ENCODE results near the gene NR2E3. TPM values are rescaled to one million over a fixed set of nuclear protein-coding genes. Genes with fewer than 3 reads are reported as not detected.

Gene NR2E3
- total and polyA plus RNA-seq, 9 of the 15 experiments (the other 6 are each of a cell fraction or from before 2014, with no cell fraction given): not detected

DNA sequence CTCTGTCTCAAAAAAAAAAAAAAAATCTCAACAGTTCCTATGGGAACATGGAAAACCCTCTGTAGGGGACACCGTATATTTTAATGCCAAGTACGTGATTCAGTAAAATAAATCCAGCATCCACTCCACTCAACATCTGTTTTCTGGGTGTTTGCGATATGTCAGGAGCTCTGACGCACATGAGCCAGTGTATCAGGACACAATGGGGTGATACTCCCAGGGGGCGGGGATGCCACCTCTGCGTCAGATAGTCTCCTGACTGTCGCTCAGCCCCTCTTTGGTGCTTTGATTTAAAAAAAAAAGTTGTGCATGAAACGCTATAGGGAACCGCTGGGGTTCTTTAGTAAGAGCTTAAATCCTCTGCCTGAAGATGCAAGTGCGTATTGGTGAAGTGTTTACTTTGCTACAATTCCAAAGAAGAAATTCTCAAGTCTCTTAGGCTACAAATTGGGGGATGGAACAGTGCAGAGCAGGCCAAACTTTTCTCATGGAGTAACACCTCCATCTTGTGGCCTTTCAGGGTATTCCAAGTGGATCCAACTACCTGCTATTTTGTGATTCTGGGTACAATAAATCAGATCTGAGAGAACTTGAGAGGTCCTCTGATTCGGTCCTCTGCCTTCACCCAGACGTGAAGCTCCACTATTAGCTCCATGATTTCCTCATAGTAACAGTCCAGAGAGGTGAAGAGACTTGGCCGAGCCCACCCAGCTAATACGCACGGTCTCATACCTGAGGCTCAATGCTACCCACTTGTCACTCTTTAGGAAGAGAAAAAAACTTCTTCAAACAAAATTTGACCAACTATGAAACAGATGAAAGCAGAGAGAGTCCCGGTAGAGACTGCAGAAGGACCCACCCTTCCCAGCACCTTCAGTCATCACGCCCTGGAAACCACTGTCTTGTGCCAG, 9.3 kb upstream of the NR2E3 start:
- Histone ChIP-seq H3K27ac (ENCODE audit: extremely low read depth, low read depth, low read length) (no peak overlapping the region), H3K4me3 (no peak overlapping the region), H3K9me3 (replicated peaks; ENCODE audit: control insufficient read depth, insufficient read depth, low read depth, low read length) (no peaks in the 10 kb centered on the region), H4K20me1 (replicated peaks; ENCODE audit: control insufficient read depth, insufficient read depth, low read length) (no peaks in the 10 kb centered on the region), H3K27me3 (ENCODE audit: control insufficient read depth in 2 of 2, insufficient read depth in 2 of 2, low read length in 2 of 2) (peaks cover 3 to 25% of the 10 kb centered on the region in 2 experiments; a peak in 2 of 5 replicates), H3K36me3 (ENCODE audit: control insufficient read depth, insufficient read depth, low read length) (no peaks in the 10 kb centered on the region), H3K79me2 (ENCODE audit: control insufficient read depth, insufficient read depth, low read length) (no peaks in the 10 kb centered on the region), H2AFZ (ENCODE audit: low read depth, low read length) (no peak overlapping the region), H3K9me1 (ENCODE audit: control insufficient read depth, insufficient read depth, low read length) (no peaks in the 10 kb centered on the region), H3K4me1 (replicated peaks in 1 of 2; ENCODE audit: control insufficient read depth in 2 of 2, insufficient read depth in 2 of 2, low read length in 2 of 2) (peaks cover 0 to 8% of the 10 kb centered on the region in 2 experiments; a peak in 2 of 5 replicates), H3K9ac (ENCODE audit: insufficient read depth in 1 of 2, low read depth in 2 of 2, low read length in 2 of 2) (no peak overlapping the region), H3K4me2 (ENCODE audit: insufficient read depth, low read length) (no peak overlapping the region)
- in situ Hi-C loops (cut with MboI) (loop anchor here (5.0 kb wide), 1 partner anchor 54 kb away; no protein-coding TSS in a partner anchor), intact Hi-C loops (cut with micrococcal nuclease) (loop anchor here (2.0 to 10.0 kb wide), 3 partner anchors 56 to 416 kb away; no protein-coding TSS in a partner anchor)
- WGBS (ENCODE audit: insufficient coverage, low coverage, missing lambda C conversion rate): 11% methylated on average over 17 of the region's 17 CpGs
- FAIRE-seq: peak; percentile 48
- ATAC-seq: peak; percentile 87
- ChIA-PET POLR2A (no interaction called here), CTCF (ENCODE audit: low intra/inter-chr PET ratio) (interaction anchor here (0.7 to 1.6 kb wide), 3 partner anchors 57 to 1122 kb away, joined by 3 to 23 read pairs (median 6); no protein-coding TSS in a partner anchor)
- no TSS peak for BruUV-seq (replicated peaks)
- DNase-seq (ENCODE audit: extremely low read depth in 1 of 4, low spot score in 3 of 4): peak; percentile 46 to 57 (median 54)
- TF ChIP-seq, protein P1, sequence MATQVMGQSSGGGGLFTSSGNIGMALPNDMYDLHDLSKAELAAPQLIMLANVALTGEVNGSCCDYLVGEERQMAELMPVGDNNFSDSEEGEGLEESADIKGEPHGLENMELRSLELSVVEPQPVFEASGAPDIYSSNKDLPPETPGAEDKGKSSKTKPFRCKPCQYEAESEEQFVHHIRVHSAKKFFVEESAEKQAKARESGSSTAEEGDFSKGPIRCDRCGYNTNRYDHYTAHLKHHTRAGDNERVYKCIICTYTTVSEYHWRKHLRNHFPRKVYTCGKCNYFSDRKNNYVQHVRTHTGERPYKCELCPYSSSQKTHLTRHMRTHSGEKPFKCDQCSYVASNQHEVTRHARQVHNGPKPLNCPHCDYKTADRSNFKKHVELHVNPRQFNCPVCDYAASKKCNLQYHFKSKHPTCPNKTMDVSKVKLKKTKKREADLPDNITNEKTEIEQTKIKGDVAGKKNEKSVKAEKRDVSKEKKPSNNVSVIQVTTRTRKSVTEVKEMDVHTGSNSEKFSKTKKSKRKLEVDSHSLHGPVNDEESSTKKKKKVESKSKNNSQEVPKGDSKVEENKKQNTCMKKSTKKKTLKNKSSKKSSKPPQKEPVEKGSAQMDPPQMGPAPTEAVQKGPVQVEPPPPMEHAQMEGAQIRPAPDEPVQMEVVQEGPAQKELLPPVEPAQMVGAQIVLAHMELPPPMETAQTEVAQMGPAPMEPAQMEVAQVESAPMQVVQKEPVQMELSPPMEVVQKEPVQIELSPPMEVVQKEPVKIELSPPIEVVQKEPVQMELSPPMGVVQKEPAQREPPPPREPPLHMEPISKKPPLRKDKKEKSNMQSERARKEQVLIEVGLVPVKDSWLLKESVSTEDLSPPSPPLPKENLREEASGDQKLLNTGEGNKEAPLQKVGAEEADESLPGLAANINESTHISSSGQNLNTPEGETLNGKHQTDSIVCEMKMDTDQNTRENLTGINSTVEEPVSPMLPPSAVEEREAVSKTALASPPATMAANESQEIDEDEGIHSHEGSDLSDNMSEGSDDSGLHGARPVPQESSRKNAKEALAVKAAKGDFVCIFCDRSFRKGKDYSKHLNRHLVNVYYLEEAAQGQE (IDR thresholded peaks at IDR 0.05; ENCODE audit: borderline replicate concordance): peak; percentile 56; the same call in 1 of the 2 replicates
- TF ChIP-seq, protein P1 (CRISPR knock-in tag; IDR thresholded peaks at IDR 0.05; ENCODE audit: low read depth): no peak
- TF ChIP-seq, protein P2, sequence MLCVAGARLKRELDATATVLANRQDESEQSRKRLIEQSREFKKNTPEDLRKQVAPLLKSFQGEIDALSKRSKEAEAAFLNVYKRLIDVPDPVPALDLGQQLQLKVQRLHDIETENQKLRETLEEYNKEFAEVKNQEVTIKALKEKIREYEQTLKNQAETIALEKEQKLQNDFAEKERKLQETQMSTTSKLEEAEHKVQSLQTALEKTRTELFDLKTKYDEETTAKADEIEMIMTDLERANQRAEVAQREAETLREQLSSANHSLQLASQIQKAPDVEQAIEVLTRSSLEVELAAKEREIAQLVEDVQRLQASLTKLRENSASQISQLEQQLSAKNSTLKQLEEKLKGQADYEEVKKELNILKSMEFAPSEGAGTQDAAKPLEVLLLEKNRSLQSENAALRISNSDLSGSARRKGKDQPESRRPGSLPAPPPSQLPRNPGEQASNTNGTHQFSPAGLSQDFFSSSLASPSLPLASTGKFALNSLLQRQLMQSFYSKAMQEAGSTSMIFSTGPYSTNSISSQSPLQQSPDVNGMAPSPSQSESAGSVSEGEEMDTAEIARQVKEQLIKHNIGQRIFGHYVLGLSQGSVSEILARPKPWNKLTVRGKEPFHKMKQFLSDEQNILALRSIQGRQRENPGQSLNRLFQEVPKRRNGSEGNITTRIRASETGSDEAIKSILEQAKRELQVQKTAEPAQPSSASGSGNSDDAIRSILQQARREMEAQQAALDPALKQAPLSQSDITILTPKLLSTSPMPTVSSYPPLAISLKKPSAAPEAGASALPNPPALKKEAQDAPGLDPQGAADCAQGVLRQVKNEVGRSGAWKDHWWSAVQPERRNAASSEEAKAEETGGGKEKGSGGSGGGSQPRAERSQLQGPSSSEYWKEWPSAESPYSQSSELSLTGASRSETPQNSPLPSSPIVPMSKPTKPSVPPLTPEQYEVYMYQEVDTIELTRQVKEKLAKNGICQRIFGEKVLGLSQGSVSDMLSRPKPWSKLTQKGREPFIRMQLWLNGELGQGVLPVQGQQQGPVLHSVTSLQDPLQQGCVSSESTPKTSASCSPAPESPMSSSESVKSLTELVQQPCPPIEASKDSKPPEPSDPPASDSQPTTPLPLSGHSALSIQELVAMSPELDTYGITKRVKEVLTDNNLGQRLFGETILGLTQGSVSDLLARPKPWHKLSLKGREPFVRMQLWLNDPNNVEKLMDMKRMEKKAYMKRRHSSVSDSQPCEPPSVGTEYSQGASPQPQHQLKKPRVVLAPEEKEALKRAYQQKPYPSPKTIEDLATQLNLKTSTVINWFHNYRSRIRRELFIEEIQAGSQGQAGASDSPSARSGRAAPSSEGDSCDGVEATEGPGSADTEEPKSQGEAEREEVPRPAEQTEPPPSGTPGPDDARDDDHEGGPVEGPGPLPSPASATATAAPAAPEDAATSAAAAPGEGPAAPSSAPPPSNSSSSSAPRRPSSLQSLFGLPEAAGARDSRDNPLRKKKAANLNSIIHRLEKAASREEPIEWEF (CRISPR knock-in tag; IDR thresholded peaks at IDR 0.05): no peak
- TF ChIP-seq ZNF324 (CRISPR knock-in tag; IDR thresholded peaks at IDR 0.05): no peak
- TF ChIP-seq SMC3 (conservative IDR thresholded peaks at IDR 0.05; ENCODE audit: insufficient read depth, low read depth, low read length): peak; percentile 57

Measured in K562 (cell line).